ENCODE results near the gene DNAJB11. TPM values are rescaled to one million over a fixed set of nuclear protein-coding genes. Genes with fewer than 3 reads are reported as not detected.

Gene DNAJB11
- total RNA-seq, 1 donor from 2014 or later: 34.6 TPM

GRCh38 chr3:186598794-186599141 lies 28.2 kb downstream of the DNAJB11 start:
- no peaks in the 10 kb centered on the region for H3K9me3 ChIP-seq
- no peaks in the 10 kb centered on the region for H3K4me1 ChIP-seq
- intact Hi-C loops (cut with DNase I): no loop called here
- no peak for DNase-seq (ENCODE audit: extremely low spot score in 2 of 2)
- no peak for TF ChIP-seq CTCF (IDR thresholded peaks at IDR 0.05)
- TF ChIP-seq POLR2AphosphoS5 (IDR thresholded peaks at IDR 0.05; ENCODE audit: insufficient read depth in 1 of 2, low read depth in 1 of 2): no peak
- H3K27me3 ChIP-seq: no peaks in the 10 kb centered on the region
- no peak overlapping the region for H3K4me3 ChIP-seq
- no peak overlapping the region for H3K27ac ChIP-seq
- no peaks in the 10 kb centered on the region for H3K36me3 ChIP-seq

GRCh38 chr3:186599142-186599784 lies 28.7 kb downstream of the DNAJB11 start:
- TF ChIP-seq POLR2AphosphoS5 (IDR thresholded peaks at IDR 0.05; ENCODE audit: insufficient read depth in 1 of 2, low read depth in 1 of 2) (no peak), CTCF (IDR thresholded peaks at IDR 0.05) (no peak), POLR2A (IDR thresholded peaks at IDR 0.05) (no peak)
- DNase-seq (ENCODE audit: extremely low spot score in 2 of 2): no peak
- intact Hi-C loops (cut with DNase I): no loop called here
- Histone ChIP-seq H3K4me1 (no peaks in the 10 kb centered on the region), H3K27me3 (no peaks in the 10 kb centered on the region), H3K9me3 (no peaks in the 10 kb centered on the region), H3K27ac (no peak overlapping the region), H3K36me3 (no peaks in the 10 kb centered on the region), H3K4me3 (no peak overlapping the region)

GRCh38 chr3:186599785-186600166 lies 29.3 kb downstream of the DNAJB11 start:
- Histone ChIP-seq H3K36me3 (no peaks in the 10 kb centered on the region), H3K9me3 (no peaks in the 10 kb centered on the region), H3K4me1 (no peaks in the 10 kb centered on the region), H3K4me3 (no peak overlapping the region), H3K27me3 (no peaks in the 10 kb centered on the region), H3K27ac (no peak overlapping the region)
- DNase-seq (ENCODE audit: extremely low spot score in 2 of 2): no peak
- intact Hi-C loops (cut with DNase I): no loop called here
- no peak for TF ChIP-seq POLR2AphosphoS5 (IDR thresholded peaks at IDR 0.05; ENCODE audit: insufficient read depth in 1 of 2, low read depth in 1 of 2)
- TF ChIP-seq POLR2A (IDR thresholded peaks at IDR 0.05): no peak
- no peak for TF ChIP-seq CTCF (IDR thresholded peaks at IDR 0.05)

GRCh38 chr3:186600896-186601295 lies 30.4 kb downstream of the DNAJB11 start:
- Histone ChIP-seq H3K9me3 (no peaks in the 10 kb centered on the region), H3K27ac (no peak overlapping the region), H3K36me3 (no peaks in the 10 kb centered on the region), H3K27me3 (no peaks in the 10 kb centered on the region), H3K4me3 (no peak overlapping the region), H3K4me1 (no peaks in the 10 kb centered on the region)
- TF ChIP-seq CTCF (IDR thresholded peaks at IDR 0.05) (no peak), POLR2AphosphoS5 (IDR thresholded peaks at IDR 0.05; ENCODE audit: insufficient read depth in 1 of 2, low read depth in 1 of 2) (no peak), POLR2A (IDR thresholded peaks at IDR 0.05) (no peak)
- intact Hi-C loops (cut with DNase I): no loop called here
- no peak for DNase-seq (ENCODE audit: extremely low spot score in 2 of 2)

GRCh38 chr3:186603159-186603558 lies 32.6 kb downstream of the DNAJB11 start:
- TF ChIP-seq CTCF (IDR thresholded peaks at IDR 0.05) (no peak), POLR2AphosphoS5 (IDR thresholded peaks at IDR 0.05; ENCODE audit: insufficient read depth in 1 of 2, low read depth in 1 of 2) (no peak), POLR2A (IDR thresholded peaks at IDR 0.05) (no peak)
- no peak for DNase-seq (ENCODE audit: extremely low spot score in 2 of 2)
- H3K36me3 ChIP-seq: no peaks in the 10 kb centered on the region
- H3K27me3 ChIP-seq: no peaks in the 10 kb centered on the region
- H3K27ac ChIP-seq: no peak overlapping the region
- H3K9me3 ChIP-seq: no peaks in the 10 kb centered on the region
- intact Hi-C loops (cut with DNase I): no loop called here
- H3K4me1 ChIP-seq: no peaks in the 10 kb centered on the region
- no peak overlapping the region for H3K4me3 ChIP-seq

Measured in vagina (tissue), 2 donors.